Measurements from ENCODE around the gene NCF4.

NCF4 gene

GRCh38 chr22:36894266-36894665 lies 33.5 kb downstream of the NCF4 start:
- DNase-seq (ENCODE audit: low read depth): no peak

- no peak for DNase-seq (ENCODE audit: low read depth)
Measured at GRCh38 chr22:36897611-36898010, 36.8 kb downstream of the NCF4 start.

- DNase-seq (ENCODE audit: low read depth): no peak
Measured at GRCh38 chr22:36898690-36899089, 37.9 kb downstream of the NCF4 start.

GRCh38 chr22:36899498-36899897 lies 38.7 kb downstream of the NCF4 start:
- DNase-seq (ENCODE audit: low read depth): no peak

- no peak for DNase-seq (ENCODE audit: low read depth)
Measured at GRCh38 chr22:36900225-36900624, 39.4 kb downstream of the NCF4 start.

- DNase-seq (ENCODE audit: low read depth): no peak
Measured at GRCh38 chr22:36900880-36901279, 40.1 kb downstream of the NCF4 start.

GRCh38 chr22:36901411-36902142 lies 40.8 kb downstream of the NCF4 start:
- no peak for DNase-seq (ENCODE audit: low read depth)

- no peak for DNase-seq (ENCODE audit: low read depth)
Measured at GRCh38 chr22:36902143-36902926, 41.5 kb downstream of the NCF4 start.

GRCh38 chr22:36904260-36904880 lies 43.6 kb downstream of the NCF4 start:
- no peak for DNase-seq (ENCODE audit: low read depth)

- DNase-seq (ENCODE audit: low read depth): no peak
Measured at GRCh38 chr22:36907253-36908195, 46.7 kb downstream of the NCF4 start.

- DNase-seq (ENCODE audit: low read depth): no peak
Measured at GRCh38 chr22:36910461-36910860, 49.7 kb downstream of the NCF4 start.

- DNase-seq (ENCODE audit: low read depth): no peak
Measured at GRCh38 chr22:36911887-36912661, 51.3 kb downstream of the NCF4 start.

- no peak for DNase-seq (ENCODE audit: low read depth)
Measured at GRCh38 chr22:36912694-36913426, 52.1 kb downstream of the NCF4 start.

GRCh38 chr22:36913427-36914389 lies 52.9 kb downstream of the NCF4 start, which contains the start of gene CSF2RB:
TSS of gene CSF2RB (plus strand) at chr22:36913628. CDS start at chr22:36922208, 8,580 bp downstream.
- no peak for DNase-seq (ENCODE audit: low read depth)

- no peak for DNase-seq (ENCODE audit: low read depth)
Measured at GRCh38 chr22:36914390-36914752, 53.6 kb downstream of the NCF4 start.

GRCh38 chr22:36916034-36916433 lies 55.2 kb downstream of the NCF4 start:
- DNase-seq (ENCODE audit: low read depth): no peak

- no peak for DNase-seq (ENCODE audit: low read depth)
Measured at GRCh38 chr22:36918586-36919284, 57.9 kb downstream of the NCF4 start.

GRCh38 chr22:36921309-36922104 lies 60.7 kb downstream of the NCF4 start:
- DNase-seq (ENCODE audit: low read depth): no peak

Data from activated T-helper 9 cell treated with anti-CD3 and anti-CD28 coated beads, Interleukin-2, amount 50 U/mL, for 16 hours (primary cell).